ENCODE data around the gene TNIP2.

DNA sequence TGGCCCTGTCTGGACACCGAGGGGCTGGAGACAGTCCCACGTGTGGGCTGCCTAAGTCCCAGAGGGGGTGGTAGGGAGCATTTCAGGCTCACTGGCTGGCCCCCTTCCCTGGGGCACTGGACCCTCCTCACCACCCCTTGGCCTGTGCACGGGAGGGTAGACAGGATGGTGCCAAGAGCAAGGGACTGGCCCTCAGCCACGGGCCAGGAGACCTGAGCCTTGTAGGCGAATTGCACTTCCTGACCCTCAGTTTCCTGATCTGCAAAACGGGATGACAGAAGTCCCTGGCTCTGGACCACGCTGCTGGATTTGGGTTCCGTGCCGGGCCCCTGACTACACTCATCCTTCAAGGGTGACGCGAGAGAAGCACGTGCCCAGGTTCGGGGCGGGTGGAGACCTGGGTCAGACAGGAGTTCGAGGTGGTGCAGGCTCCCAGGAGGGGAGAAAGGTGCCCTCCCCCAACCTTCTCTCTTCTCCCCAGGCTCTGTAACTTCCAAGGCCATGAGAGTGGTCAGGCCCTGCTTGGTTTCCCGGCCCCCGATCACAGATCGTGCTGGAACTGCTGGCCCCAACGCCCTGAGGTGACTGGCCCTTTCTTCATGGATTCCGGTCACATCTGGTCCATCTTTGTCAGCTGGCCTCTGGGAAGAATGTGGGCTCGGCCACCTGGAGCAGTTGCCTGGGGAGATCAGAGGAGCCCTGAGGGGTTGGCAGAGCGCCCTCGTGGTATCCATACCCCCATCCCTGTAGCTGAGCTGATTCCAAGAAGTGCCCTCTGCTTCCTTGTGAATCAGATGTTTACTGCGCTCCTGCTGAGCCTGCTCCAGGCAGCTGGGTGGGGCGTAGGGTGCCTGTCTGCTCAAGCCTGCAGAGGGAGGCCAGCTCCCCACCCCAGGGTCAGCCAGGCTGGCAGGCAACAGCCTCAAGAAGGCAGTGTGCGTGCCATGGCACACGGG lies 40.0 kb upstream of the TNIP2 start:
- TF ChIP-seq, protein P1, sequence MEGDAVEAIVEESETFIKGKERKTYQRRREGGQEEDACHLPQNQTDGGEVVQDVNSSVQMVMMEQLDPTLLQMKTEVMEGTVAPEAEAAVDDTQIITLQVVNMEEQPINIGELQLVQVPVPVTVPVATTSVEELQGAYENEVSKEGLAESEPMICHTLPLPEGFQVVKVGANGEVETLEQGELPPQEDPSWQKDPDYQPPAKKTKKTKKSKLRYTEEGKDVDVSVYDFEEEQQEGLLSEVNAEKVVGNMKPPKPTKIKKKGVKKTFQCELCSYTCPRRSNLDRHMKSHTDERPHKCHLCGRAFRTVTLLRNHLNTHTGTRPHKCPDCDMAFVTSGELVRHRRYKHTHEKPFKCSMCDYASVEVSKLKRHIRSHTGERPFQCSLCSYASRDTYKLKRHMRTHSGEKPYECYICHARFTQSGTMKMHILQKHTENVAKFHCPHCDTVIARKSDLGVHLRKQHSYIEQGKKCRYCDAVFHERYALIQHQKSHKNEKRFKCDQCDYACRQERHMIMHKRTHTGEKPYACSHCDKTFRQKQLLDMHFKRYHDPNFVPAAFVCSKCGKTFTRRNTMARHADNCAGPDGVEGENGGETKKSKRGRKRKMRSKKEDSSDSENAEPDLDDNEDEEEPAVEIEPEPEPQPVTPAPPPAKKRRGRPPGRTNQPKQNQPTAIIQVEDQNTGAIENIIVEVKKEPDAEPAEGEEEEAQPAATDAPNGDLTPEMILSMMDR (IDR thresholded peaks at IDR 0.05; ENCODE audit: low read depth, low read length) = no peak
- no peak for TF ChIP-seq EZH2phosphoT487 (IDR thresholded peaks at IDR 0.05; ENCODE audit: low read depth)

Data from OCI-LY3 (cell line).